GM12874 (cell line): ENCODE results near the gene ADARB2.

Experiments
- CTCF ChIP-seq: IDR thresholded peaks from 2 replicates; pipeline ENCODE4 v1.5.1; 2011; ENCODE audit warnings: low read depth, mild to moderate bottlenecking, control low read depth, low read length, moderate library complexity; ENCODE audit not compliant: insufficient read depth

Gene ADARB2

GRCh38 chr10:1454428-1454827 is 282.9 kb downstream of the ADARB2 start:
- TF ChIP-seq CTCF = no peak

- no peak for TF ChIP-seq CTCF
These were observed 284.5 kb downstream of the ADARB2 start for GRCh38 chr10:1452777-1453176.

DNA sequence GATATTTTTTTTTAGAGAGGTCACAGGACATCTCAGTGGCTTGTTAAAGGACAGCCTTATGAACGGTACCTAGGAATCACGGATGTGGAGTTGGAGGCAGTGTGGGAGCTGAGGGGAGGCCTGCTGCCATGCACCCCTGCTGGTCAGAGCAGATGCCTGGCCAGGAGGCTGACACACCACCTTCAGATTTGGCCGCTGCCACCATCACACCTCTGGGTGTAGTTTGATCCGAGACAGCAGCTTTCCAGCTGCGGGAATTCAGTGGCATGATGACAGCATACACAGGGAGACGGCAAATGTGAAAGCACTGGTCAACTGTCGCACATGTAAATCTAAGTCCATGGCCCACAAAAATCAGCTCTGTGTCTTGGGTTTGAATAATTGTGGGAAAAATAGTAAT is 285.4 kb downstream of the ADARB2 start:
- no peak for TF ChIP-seq CTCF

DNA sequence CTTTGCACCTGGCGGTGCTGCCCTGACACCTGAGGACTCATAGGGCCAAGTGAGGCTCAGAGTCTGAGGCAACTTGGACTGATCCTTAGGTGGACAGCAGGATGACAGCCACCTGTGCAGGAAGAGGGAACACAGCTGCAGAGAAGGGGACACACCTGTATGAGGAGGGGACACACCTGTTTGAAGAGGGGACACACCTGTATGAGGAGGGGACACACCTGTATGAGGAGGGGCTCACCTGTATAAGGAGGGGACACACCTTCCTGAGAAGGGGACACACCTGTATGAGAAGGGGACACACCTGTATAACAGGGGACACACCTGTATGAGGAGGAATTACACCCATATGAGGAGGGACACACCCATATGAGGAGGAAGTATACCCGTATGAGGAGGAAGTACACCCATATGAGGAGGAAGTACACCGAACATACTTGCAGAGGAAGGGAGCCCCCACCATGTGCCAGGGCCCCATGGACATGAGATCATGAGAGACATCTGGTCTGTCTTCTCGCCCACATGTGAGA is 285.9 kb downstream of the ADARB2 start:
- no peak for TF ChIP-seq CTCF

- no peak for TF ChIP-seq CTCF
These were observed 287.6 kb downstream of the ADARB2 start for GRCh38 chr10:1449572-1450205.

- TF ChIP-seq CTCF = no peak
These were observed 288.3 kb downstream of the ADARB2 start for GRCh38 chr10:1449021-1449420.

GRCh38 chr10:1448252-1448930 is 288.9 kb downstream of the ADARB2 start:
- no peak for TF ChIP-seq CTCF
